Activated CD8-positive, alpha-beta memory T cell treated with anti-CD3 and anti-CD28 coated beads, Interleukin-2, amount 50 U/mL, for 1 hour (primary cell): ENCODE measurements around the gene AQP7.
A peak's percentile ranks its signal among the peaks of the same experiment; 100 is the strongest.
"Not testable (repeated sequence)": the region's sequence is repeated elsewhere in the genome, so short reads cannot be mapped to it uniquely, and the experiment has no call there.

Experiments used
- DNase-seq: peaks from one replicate; pipeline ENCODE4 v3.0.0-alpha.2; 2020; ENCODE audit errors: extremely low read depth

AQP7 gene

DNA sequence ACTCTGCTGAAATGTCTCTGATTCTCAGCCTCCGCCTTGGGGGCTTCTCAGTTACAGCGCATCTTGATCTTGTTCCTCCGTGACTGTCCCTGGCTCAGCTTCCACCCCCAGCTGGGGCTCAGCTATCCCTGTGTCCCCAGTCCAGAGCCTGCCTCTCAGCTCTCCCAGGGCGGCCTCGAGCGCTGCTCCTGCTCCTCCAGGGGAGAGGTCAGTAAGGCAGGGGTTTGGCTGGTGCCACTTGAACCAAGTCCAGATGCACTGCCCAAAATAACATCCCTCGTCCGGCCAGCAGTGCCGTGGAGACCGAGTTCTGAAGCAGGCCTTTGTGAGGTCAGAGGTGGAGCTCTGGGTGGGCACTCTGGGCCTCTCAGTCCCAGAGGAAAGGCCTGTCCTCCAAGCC is at the start of gene AQP7:
TSS of gene AQP7 (minus strand) at position 198 of the 400 bp plus-strand sequence. CDS start 1,306 bp downstream, outside the sequence.
- not testable (repeated sequence) for DNase-seq

DNA sequence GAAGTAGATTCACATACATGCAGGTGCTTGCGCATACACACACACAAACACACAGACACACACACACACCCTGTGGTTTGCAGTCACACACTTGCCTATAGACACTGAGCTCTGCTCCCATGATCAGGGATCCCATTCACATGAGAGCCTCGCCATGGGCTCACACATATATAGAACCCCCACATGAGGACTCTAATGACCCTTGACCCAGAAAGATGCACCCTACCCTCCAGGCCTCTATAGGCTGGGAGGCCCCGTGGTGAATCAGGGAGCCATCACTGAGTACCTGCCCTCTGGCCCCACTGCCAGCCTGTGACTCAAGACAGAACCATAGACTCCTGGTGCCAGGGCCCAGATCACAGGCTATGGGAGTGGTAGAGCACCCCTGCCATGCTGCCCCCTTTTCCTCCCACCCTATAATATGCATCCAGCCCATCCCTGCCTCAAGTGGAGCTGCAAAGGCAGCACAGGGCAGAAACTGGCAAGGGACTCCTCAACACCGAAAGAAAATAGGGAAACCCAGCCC is 48.3 kb upstream of the AQP7 start:
- no peak for DNase-seq

DNA sequence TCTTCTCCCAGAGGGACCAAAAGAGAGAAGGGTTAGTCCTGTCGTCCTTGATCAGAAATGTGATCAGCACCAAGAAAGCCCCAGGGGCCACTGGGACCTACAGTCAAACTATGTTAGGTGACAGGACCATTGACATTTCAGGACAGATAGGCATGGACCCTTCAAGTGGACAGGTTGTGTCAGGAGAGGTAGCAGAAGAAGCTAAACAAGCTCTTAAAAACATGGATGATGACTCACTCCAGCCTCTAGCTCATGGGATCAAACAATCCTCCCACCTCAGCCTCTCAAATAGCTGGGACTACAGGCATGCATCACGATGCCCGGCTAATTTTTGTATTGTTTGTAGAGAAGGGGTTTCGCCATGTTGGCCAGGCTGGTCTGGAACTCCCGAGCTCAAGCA is 47.3 kb upstream of the AQP7 start:
- no peak for DNase-seq

DNA sequence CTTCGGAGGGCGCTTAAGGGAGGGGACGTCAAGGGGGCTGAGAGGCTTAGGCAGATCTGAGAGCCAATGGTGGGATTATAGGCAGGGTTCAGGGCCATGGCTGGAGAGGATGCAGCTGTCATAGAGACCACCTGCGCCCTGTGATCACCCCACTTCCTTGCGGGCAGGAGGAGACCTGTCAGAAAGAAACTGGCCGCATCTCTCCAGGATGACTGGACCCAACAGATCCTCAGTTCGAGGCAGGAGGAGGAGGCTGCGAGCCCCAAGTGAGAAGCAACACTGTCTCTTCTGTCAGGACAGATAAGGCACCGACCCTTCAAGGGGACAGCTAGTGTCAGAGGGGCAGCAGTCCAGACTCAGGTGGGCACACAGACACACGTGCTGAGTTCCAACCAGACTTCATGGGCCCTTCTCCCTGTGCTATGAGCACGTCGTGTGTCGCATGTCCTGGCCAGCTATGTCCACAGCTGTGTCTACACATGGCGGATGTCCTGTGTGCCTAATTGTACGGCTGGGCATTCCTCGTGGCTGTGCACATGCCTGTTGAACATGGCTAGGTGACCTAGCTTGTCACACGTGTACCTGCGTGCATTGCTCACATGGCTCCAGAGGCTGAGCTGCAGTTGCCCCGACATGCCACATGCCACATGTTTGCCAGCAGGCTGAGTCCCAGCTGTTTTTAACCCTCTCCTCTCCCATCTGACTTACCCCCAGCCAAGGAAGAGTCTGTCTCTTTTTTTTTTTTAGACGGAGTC is 45.6 kb upstream of the AQP7 start:
- no peak for DNase-seq

DNA sequence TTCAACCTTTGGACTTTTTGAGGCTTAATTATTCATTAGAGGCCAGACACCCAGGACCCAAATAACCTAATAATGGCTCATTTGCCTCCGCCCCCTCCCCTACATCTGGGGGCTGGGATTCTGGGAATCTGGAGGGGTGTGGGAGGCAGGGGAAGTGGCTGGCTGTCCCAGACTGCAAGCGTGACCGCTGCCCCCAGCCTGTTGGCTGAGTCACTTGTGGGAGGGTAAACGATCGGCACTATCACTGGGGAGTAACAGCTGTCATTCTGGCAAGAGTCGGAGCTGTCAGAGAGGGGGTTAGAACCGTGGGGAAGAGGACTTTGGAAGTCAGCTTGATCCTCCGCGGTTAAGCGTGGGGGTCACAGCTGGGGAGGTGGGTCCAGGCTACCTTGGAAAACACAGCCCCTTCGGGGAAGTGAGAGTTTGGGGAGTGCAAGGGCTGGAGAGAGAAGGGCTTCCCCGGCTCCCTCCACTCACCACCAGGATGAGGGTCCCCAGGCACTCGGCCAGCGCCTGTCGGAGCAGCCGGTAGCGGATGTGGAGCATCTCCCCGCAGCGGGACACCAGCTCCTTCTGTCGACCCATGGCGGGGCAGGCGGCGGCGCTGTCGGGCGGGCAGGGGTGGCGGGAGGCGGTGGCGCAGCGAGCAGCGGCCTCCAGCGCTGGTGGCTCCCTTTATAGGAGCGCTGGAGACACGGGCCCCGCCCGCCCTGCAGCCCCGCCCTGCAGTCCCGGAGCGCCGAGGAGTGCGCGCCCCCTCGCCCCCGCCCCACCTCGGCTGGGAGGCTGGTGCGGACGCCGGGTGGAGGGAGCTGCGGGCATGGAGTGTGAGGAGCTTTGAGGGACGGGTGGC is 44.8 kb upstream of the AQP7 start, which contains the start of gene AQP3:
TSS of gene AQP3 (minus strand) at position 648 of the 853 bp plus-strand sequence. CDS start at position 585, 63 bp downstream.
- DNase-seq, result peak; percentile 31

DNA sequence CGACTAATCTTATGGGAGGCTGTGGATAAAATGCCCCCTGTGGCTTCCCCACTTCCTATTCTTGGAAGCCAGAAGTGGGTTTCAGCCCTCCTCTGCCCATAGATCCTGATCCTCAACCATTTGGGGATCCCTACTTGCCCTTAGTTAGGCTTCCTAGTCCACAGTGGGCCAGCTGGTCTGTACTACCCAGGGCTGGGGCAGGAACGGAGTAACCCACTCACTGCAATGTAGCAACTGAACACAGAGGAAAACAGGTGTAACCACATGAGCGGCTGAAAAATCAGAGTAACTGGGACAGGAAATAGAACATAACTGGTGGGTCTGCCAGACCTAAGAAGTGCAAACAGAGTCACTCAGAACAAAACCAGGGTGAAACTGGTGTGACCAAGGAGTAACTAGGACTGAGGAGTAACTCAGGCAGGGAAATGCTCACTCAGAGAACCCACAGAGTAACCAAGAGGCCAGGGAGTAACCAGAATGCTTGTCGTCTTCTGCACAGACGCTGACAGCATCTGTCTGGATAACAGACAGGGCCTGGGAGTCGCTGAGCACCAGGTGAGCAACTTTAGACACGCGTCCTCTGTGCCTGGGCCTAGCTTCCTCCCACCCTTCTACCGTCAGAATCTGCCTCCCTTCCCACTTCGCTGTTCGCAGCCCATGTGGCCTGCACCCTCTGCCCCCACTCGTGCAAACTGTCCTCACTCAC is 44.0 kb upstream of the AQP7 start:
- DNase-seq, result peak; percentile 24

DNA sequence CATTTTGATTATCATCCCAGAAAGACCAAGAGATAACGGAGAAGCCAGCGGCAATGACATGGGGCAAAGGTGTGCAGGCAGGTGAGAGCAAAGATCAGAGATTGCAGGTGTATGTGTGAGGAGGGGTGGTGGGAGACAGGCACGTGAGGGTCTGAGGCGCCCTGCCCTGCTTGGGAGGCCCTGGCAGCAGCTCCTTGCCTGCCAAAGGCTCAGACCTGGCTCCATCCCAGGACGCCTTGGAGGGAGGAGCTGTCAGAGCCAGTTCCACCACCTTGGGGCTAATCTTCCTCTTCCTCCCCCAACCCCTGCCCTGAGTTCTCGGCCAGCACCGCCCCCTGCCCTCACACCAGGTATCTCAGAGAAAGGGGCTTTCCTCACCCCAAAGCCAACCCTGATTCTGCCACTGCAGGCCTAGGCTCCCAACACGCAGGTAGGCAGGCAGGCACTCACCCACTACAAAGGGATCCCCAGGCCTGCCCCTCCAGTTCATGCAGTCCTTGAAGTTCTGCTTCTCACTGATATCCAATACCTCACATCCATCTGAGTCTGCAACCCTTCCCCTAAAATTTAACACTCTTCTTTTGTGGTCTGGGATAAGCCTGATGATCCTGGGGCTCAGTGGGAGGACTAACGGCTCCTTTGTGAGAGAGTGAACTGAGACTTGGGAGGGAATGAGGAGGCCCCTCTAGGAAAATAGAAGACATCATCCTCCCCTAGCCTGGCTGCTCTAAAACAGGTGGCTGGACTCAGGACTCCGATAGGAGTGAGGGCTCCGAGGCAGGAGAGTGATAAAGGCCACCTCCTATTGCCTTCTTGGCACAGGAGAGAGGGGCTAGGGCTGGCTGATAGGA is 43.2 kb upstream of the AQP7 start:
- DNase-seq, result no peak

DNA sequence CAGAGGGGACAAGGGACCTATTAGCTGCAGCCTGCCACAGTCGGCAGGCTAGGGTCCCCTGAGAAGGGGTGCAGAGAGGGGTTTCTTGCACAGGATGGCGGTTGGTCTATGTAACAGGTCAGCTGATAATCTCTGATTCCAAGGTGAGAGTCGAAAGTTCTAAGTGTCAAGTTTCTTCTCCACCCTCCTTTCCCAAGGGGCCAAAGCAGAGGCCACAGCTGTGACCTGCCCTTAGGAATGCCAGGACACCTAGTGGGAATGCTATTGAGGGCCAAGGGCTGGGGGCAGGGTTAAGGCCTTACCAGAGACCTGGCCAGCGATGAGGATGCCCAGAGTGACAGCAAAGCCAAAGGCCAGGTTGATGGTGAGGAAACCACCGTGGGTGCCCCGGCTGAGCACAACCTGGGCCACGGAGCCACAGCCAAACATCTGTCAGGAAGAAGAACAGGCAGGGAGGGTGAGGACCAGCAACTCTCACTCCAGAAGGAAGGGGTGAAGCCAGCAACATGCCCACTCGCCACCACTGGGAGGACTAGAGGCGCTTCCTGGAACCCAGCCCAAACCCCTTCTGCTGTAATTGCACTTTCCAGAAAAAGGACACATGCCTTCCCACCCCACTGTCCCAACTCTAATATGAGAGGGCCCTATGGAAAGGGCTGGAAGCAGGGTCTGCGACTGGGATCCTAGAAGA is 41.2 kb upstream of the AQP7 start:
- no peak for DNase-seq

DNA sequence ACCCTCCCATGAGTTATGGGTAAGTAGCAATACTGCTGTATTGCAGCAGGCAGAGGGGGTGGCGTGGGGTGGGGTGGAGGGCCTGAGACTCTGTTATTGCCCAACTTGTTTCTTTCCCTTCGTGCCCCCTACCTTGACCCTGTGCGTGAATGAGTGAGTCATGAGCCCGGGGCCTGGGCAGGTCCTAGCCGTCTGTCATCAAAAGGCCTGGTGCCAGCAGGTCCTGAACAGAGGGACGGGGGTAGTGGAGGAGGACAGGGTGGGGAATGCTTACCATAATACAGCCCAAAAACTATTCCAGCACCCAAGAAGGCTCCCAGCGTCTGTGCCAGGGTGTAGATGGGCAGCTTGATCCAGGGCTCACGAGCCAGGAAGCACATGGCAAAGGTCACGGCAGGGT is 40.7 kb upstream of the AQP7 start:
- DNase-seq, result no peak

DNA sequence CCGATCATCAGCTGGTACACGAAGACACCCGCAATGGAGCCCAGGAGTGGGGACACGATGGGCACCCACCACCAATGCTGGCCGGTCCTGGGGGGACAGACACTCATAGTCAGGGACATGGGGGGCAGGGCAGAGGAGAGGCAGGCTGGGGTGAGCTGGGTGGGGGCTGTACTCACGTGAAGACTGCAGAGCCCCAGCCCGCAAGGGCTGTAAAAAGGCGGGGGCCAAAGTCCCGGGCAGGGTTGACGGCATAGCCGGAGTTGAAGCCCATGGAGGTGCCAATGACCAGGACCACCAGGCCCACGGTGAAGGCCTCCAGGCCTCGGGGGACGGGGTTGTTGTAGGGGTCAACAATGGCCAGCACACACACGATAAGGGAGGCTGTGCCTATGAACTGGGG is 39.8 kb upstream of the AQP7 start:
- no peak for DNase-seq

DNA sequence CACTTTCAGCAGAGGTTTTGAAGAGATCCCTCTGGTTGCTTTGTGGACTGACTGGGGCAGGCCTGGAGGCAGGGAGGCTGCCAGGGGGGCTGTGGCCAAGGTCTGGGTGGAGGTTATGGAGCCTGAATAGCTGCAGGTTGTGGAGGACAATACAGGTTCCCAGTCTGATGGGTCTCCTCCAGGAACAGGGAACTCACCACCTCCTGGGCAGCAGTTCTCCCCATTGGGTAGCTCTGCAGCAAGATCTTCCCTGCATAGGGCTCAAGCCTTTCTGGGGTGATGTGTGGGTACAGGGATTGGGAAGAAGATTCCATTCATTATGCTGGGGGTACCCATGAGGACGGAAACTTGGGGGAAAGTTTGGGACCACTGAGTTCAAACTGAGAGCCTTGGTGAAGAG is 38.2 kb upstream of the AQP7 start:
- DNase-seq, result no peak

DNA sequence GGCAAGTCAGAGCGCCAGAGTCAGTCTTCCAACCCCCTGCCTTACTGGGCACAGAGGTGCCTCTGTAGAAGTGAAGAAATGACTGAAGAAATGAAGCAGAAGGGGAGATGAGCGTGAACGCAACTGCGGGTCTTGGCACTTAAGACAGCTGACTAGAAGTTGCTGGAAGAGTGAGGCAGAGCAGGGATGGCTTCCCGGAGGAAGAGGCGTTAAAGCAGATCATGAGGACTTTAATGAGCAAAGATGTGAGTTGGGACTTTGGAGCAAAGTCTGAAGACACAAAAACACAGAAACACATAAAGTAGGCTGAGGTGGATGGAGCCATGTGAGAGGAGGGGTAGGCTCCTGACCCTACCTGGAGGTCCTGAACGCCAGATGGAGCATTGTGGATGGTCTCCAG is 37.8 kb upstream of the AQP7 start:
- DNase-seq, result no peak

DNA sequence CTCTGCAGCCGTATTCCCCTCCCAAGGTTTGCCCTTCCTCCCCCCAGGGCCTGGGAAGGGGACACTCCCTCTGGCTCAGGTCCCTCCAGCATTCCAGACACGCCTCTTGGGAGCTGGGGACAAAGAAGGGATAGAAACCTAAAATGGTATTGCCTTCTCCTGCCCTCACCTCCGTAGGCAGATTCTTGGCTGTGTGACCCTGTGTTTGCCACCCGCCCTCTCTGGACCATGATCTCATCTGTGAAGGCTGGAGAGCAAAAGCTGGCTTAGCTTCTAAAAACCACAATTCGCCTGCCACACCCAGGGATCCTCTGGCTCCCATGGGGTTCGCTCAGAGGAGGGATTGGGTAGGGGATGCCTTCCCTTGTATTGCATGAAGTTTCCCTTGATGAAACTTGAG is 37.4 kb upstream of the AQP7 start:
- no peak for DNase-seq

DNA sequence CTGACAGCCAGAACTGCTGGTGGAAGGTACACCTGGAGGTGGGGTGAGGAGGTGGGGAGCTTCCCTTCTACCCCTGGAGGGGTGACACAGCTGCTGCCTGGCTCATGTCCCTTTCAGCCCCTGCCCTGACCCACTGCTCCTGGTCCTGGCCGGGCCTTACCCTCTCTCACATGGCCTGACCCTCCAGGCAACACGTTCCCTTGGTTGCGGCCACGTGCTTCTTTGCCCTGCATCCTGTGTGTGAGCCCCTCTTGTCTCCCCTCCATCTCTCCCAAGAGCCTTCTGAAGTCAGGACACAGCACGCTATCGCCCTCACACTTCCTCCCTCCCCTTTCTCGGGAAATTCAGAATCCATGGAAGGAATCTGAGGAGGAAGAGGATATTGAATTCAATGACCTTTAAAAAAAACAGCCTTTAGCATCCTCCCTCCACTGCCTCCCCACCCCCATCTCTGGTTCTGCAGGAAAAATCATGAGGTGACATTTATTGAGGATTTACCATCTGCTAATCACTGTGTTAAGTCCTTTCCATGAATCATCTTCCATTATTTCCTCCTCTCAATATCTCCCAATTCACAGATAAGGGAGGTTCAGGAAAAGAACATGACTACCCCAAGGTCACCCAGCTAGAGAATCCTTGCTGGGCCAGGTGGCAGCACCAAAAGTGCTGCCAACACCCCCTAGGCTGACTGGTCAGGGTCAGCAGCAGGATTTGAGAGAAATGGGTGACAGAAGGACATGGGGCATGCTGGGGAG is 36.7 kb upstream of the AQP7 start:
- no peak for DNase-seq

DNA sequence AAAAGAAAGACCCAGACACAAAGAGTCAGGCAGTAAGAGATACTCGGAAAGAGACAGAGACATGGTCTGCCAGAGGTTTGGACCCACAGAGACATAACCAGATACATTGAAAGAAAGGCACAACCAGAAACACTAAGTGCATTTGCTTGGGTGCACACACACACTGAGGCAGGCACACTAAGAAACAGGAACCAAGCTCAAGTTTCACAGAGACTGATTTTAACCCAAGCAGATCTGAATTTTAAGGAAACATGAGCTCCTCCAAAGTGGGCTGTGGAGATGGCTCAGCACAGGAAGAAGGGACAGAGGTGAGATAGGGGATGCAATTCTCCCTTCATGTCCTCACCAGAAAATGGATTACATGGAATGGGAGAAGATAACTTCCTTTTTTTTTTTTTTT is 35.5 kb upstream of the AQP7 start:
- DNase-seq, result no peak

DNA sequence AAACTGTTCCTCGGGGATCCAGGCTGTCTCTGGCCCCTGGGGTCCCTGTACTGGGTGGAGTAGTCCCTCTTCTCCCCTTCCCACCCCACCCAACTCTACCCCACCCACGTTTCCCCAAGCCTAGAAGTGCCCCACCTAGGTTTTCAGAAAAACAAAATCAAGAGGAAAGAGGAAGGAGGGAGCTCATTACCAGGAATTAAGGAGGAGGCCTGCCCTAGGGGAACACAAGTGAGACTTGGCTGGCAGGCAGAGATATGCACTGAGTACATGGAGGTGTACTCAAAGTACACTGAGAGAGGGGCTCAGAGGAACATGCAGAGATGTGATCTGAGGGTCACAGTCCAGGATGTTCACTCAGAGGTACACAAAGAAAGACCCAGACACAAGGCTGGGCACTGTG is 34.8 kb upstream of the AQP7 start:
- DNase-seq, result no peak

DNA sequence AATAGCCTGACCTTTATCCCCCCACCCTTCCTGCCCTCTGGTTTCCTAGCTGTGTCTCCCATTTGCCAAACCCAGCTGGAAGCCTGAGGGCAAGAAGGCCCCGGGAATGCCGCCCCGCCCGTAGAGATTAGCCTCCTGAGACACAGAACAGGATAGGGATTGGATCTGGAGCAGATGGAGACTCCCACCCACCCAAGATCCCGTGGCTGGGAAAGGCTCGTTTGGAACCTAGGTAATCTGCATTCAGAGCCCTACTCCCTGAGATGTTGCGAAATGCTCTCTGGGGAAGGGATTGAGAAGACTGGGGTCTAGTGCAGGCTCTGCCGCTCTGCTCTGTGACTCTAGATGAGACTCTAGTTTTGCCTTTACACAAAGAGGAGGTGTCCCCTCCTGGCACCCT is 34.1 kb upstream of the AQP7 start:
- DNase-seq, result no peak

DNA sequence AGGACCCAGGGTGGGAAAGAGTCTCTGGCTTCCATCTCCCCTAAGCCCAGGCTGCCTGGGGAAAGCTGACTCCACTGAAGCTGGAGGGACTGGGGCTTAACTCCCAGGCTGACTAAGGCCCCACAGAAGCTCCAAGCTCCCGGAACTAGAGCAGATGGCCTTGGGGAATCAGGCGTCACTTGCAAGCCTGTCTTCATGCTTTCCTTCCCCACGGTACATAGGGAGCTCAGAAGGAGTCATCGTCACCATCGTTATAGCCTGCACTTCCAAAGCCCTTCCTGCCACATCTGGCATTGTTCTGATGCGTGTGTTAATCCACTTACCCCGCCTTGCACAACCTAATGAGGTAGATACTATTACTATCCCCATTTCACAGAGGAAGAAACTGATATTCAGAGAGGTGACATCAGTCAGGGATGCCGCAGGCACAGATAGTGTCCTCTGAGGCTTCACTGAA is 33.5 kb upstream of the AQP7 start:
- no peak for DNase-seq

DNA sequence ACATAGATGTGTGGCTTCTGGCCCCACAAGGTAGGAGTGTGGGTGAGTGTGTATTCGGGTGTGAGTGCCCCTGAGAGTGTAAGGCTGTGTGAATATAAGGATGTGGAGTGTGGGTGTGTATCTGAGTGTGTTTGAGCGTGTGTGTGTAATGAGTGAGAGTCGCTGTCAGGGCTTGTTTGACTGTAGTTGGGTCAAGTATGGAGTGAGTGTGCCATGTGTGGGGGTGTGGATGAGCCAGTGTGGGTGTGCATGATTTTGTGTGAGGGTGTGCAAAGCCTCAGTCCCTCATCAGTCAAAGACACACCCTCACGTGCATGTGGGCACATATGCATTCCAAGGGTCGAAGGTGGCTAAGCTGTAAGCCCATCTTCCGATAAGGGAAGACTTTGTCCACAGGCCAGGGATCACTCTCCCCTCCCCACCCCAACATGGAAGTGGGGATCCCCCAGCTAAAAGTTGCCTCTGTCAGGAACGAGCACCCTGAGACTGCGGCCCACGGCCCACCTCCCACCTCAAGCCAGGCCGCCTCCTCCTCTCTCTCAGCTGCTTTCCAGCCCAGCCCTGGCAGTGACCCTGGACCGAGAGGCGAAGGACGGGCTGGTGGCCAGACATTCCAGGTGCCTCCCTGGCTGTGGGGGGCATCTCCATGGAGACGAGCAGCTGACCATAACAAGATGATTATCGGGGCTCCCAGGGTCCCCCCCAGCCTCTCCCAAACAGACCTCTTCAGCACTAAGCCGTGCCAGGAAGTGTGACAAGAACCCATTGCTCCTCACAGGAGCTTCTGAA is 32.1 kb upstream of the AQP7 start:
- no peak for DNase-seq
